MCF 10A (cell line): ENCODE results near the gene LGI1. TPM values are rescaled to one million over a fixed set of nuclear protein-coding genes. Genes with fewer than 3 reads are reported as not detected.

ENCODE experiments used
- BruUV-seq: library from RNA; stranded (reverse); fragments of 400-500 nt; replicated peaks from 2 replicates; lab custom pipeline; 2021; lab: Mats Ljungman, UMichigan
- CTCF ChIA-PET: fragments of 300-600 bp; sonication (Branson Sonifier 250); formaldehyde crosslinking; extraction: SDS; loops from one replicate; lab custom pipeline; 2021; ENCODE audit warnings: antibody characterized with exemption, inconsistent platforms; lab: Yijun Ruan, JAX
- POLR2A ChIA-PET: fragments of 300-600, 350-650 bp; sonication (Branson Sonifier 250); formaldehyde crosslinking; extraction: SDS; loops from one replicate; lab custom pipeline; 2020; ENCODE audit warnings: antibody characterized with exemption, inconsistent platforms; lab: Yijun Ruan, JAX
- DNase-seq: peaks from one replicate; pipeline ENCODE4 v3.0.0-alpha.2; 2018; ENCODE audit not compliant: unreplicated experiment
- H3K27ac Mint-ChIP-seq: one replicate; pipeline ENCODE4 v1.8.0; 2022; ENCODE audit warnings: mild to moderate bottlenecking, low read depth, mixed read lengths; ENCODE audit not compliant: unreplicated experiment
- H3K27me3 Mint-ChIP-seq: one replicate; pipeline ENCODE4 v1.8.0; 2022; ENCODE audit warnings: mixed read lengths; ENCODE audit not compliant: insufficient read depth, unreplicated experiment
- H3K36me3 Mint-ChIP-seq: one replicate; pipeline ENCODE4 v1.8.0; 2022; ENCODE audit warnings: mild to moderate bottlenecking, moderate library complexity, mixed read lengths; ENCODE audit not compliant: insufficient read depth, unreplicated experiment
- H3K4me1 Mint-ChIP-seq: one replicate; pipeline ENCODE4 v1.8.0; 2022; ENCODE audit warnings: mixed read lengths; ENCODE audit not compliant: insufficient read depth, unreplicated experiment
- H3K4me3 Mint-ChIP-seq: one replicate; pipeline ENCODE4 v1.8.0; 2022; ENCODE audit warnings: mild to moderate bottlenecking, moderate library complexity, mixed read lengths; ENCODE audit not compliant: unreplicated experiment
- H3K9me3 Mint-ChIP-seq: one replicate; pipeline ENCODE4 v1.8.0; 2022; ENCODE audit warnings: mixed read lengths; ENCODE audit not compliant: unreplicated experiment
- CTCF ChIP-seq: fragments of 200-600 bp; IDR thresholded peaks from one replicate; pipeline ENCODE4 v1.8.0; 2022; ENCODE audit warnings: antibody characterized with exemption, mild to moderate bottlenecking; ENCODE audit not compliant: unreplicated experiment
- intact Hi-C: fragments of 100-400 bp; cut with micrococcal nuclease; formaldehyde crosslinking; loops from 2 replicates; pipeline ENCODE4 v1.14.1; 2022
- total RNA-seq: library from RNA; stranded (reverse); gene quantifications from 2 replicates; pipeline ENCODE4 v1.2.3, GENCODE V29; 2022

Gene LGI1
- total RNA-seq, 1 experiment from 2014 or later, result not detected

- Mint-ChIP-seq H3K4me1 (no peaks in the 10 kb centered on the region), H3K36me3 (no peaks in the 10 kb centered on the region), H3K9me3 (no peaks in the 10 kb centered on the region), H3K27ac (no peak overlapping the region), H3K4me3 (no peak overlapping the region), H3K27me3 (peaks cover 2% of the 10 kb centered on the region)
- intact Hi-C loops, result no loop called here
- DNase-seq, result no peak
- CTCF ChIA-PET, result no interaction called here
- POLR2A ChIA-PET, result interaction anchor here (0.7 kb wide), 1 partner anchor 9 kb away, joined by 3 read pairs; no protein-coding TSS in a partner anchor
- TF ChIP-seq CTCF, result no peak
- no TSS peak for BruUV-seq
These were observed 38.4 kb downstream of the LGI1 start for GRCh38 chr10:93796167-93796566.

- H3K36me3 Mint-ChIP-seq, result no peaks in the 10 kb centered on the region
- no peaks in the 10 kb centered on the region for H3K9me3 Mint-ChIP-seq
- TF ChIP-seq CTCF, result no peak
- H3K27me3 Mint-ChIP-seq, result peaks cover 18% of the 10 kb centered on the region
- H3K4me3 Mint-ChIP-seq, result no peak overlapping the region
- H3K27ac Mint-ChIP-seq, result no peak overlapping the region
- peaks cover 5% of the 10 kb centered on the region for H3K4me1 Mint-ChIP-seq
- CTCF ChIA-PET, result no interaction called here
- DNase-seq, result no peak
- BruUV-seq, result no TSS peak
- intact Hi-C loops, result no loop called here
- POLR2A ChIA-PET, result no interaction called here
These were observed 40.1 kb downstream of the LGI1 start for GRCh38 chr10:93797825-93798224.

GRCh38 chr10:93799155-93799708 lies 41.5 kb downstream of the LGI1 start:
- Mint-ChIP-seq H3K27me3 (peaks cover 29% of the 10 kb centered on the region), H3K4me3 (no peak overlapping the region), H3K9me3 (no peaks in the 10 kb centered on the region), H3K36me3 (no peaks in the 10 kb centered on the region), H3K27ac (no peak overlapping the region), H3K4me1 (peaks cover 5% of the 10 kb centered on the region)
- POLR2A ChIA-PET, result no interaction called here
- CTCF ChIA-PET, result no interaction called here
- no peak for DNase-seq
- intact Hi-C loops, result no loop called here
- BruUV-seq, result no TSS peak
- TF ChIP-seq CTCF, result no peak

GRCh38 chr10:93804200-93804599 lies 46.5 kb downstream of the LGI1 start:
- Mint-ChIP-seq H3K36me3 (no peaks in the 10 kb centered on the region), H3K9me3 (no peaks in the 10 kb centered on the region), H3K4me3 (no peak overlapping the region), H3K27ac (no peak overlapping the region), H3K4me1 (peaks cover 12% of the 10 kb centered on the region), H3K27me3 (peaks cover 31% of the 10 kb centered on the region)
- DNase-seq, result no peak
- BruUV-seq, result no TSS peak
- ChIA-PET CTCF (interaction anchor here (0.8 to 1.2 kb wide), 3 partner anchors 9 to 81 kb away, joined by 3 to 5 read pairs (median 3); no protein-coding TSS in a partner anchor), POLR2A (interaction anchor here (1.0 kb wide), 1 partner anchor 11 kb away, joined by 5 read pairs; no protein-coding TSS in a partner anchor)
- intact Hi-C loops, result no loop called here
- TF ChIP-seq CTCF, result no peak
